Body of pancreas (tissue), 4 donors: ENCODE results near the gene HSPB1. TPM values are rescaled to one million over a fixed set of nuclear protein-coding genes. Genes with fewer than 3 reads are reported as not detected.

Experiments used
- ATAC-seq: fragments of 150-250 bp; one replicate; pipeline ENCODE4 v1.9.1; 2016
- DNase-seq, 4 donors: peaks; one replicate each; pipeline ENCODE4 v3.0.0-alpha.2; 2019
- H3K27ac ChIP-seq, 4 donors: fragments of 200-600 bp; sonication (generic); 1 replicate in 3 of 4; 2 replicates in 1 of 4; pipeline versions ENCODE4 v1.5.1 to v1.6.1; 2016 to 2019; ENCODE audit warnings: mild to moderate bottlenecking in 1 of 4, mixed read lengths in 1 of 4, moderate library complexity in 1 of 4
- H3K27me3 ChIP-seq, 2 donors: fragments of 200-600 bp; sonication (generic); one replicate each; pipeline ENCODE4 v1.6.0; 2016; ENCODE audit warnings: mild to moderate bottlenecking in 1 of 2
- H3K36me3 ChIP-seq, 2 donors: fragments of 200-600 bp; sonication (generic); replicated peaks in 1 of 2; 2 replicates each; pipeline ENCODE4 v1.5.1; 2016; ENCODE audit warnings: low read depth in 2 of 2; ENCODE audit not compliant: insufficient read depth in 1 of 2
- H3K4me1 ChIP-seq: fragments of 200-600 bp; sonication (generic); one replicate; pipeline ENCODE4 v1.6.0; 2016
- H3K4me3 ChIP-seq, 2 donors: fragments of 200-600 bp; sonication (generic); 1 replicate in 1 of 2; 2 replicates in 1 of 2; pipeline ENCODE4 v1.5.1; 2016 to 2019
- H3K9me3 ChIP-seq, 3 donors: fragments of 200-600 bp; sonication (generic); 1 replicate in 2 of 3; 2 replicates in 1 of 3; pipeline ENCODE4 v1.5.1; 2016
- CTCF ChIP-seq, 7 experiments: fragments of 450-650 bp in 4 of 7; fragments of 200-600 bp in 3 of 7; sonication (generic) in 3 of 7; IDR thresholded peaks; one replicate each; pipeline ENCODE4 v1.5.1; 2016 to 2019; ENCODE audit warnings: antibody characterized with exemption in 7 of 7
- POLR2A ChIP-seq, 3 donors: fragments of 450-650 bp; IDR thresholded peaks; one replicate each; pipeline ENCODE4 v1.6.1; 2016; ENCODE audit warnings: antibody characterized with exemption in 3 of 3, mild to moderate bottlenecking in 2 of 3
- WGBS, 2 donors: methylation state at CpG; one replicate each; pipeline ENCODE4 v1.1.5; 2017; 5-methylcytosine and 5-hydroxymethylcytosine counted together
- intact Hi-C: fragments of 100-400 bp; cut with DNase I; formaldehyde crosslinking; loops from one replicate; pipeline ENCODE4 v1.15.1; 2023
- total RNA-seq, 2 donors: library from RNA; depleted of rRNA; stranded (reverse); fragments of >200 nt; gene quantifications; one replicate each; pipeline ENCODE4 v1.1.0, GENCODE V29; 2016

HSPB1 gene
- total RNA-seq, 2 donors from 2014 or later, result 367 to 445 TPM

GRCh38 chr7:76293407-76293901 is 9.0 kb upstream of the HSPB1 start:
- Histone ChIP-seq H3K4me3 (no peak overlapping the region), H3K27me3 (no peaks in the 10 kb centered on the region), H3K27ac (peak overlapping the region; percentile 97 to 99 (median 98)), H3K9me3 (no peaks in the 10 kb centered on the region), H3K4me1 (peaks cover 75% of the 10 kb centered on the region), H3K36me3 (no peaks in the 10 kb centered on the region)
- no peak for DNase-seq
- intact Hi-C loops, result no loop called here
- TF ChIP-seq CTCF (IDR thresholded peaks at IDR 0.05) (no peak), POLR2A (IDR thresholded peaks at IDR 0.05) (no peak)
- WGBS, 2 donors, result 81 to 83% methylated on average over 8 of the region's 8 CpGs
- ATAC-seq, result no peak

- peak; percentile 85 for ATAC-seq
- Histone ChIP-seq H3K4me3 (no peak overlapping the region), H3K9me3 (no peaks in the 10 kb centered on the region), H3K27ac (peak overlapping the region; percentile 97 to 99 (median 98)), H3K27me3 (no peaks in the 10 kb centered on the region), H3K4me1 (peaks cover 84% of the 10 kb centered on the region), H3K36me3 (no peaks in the 10 kb centered on the region)
- peak; percentile 98 to 99 (median 98) for DNase-seq
- TF ChIP-seq CTCF (IDR thresholded peaks at IDR 0.05) (peak in 3 of 7 experiments; percentile 16 to 17 (median 17)), POLR2A (IDR thresholded peaks at IDR 0.05) (peak in 2 of 3 donors; percentile 53 to 76)
- intact Hi-C loops, result no loop called here
- 10 to 19% methylated on average over 5 to 20 of the region's 20 CpGs for WGBS, 2 donors
These were observed 8.0 kb upstream of the HSPB1 start for GRCh38 chr7:76294344-76295024.

- DNase-seq (peak; percentile 83 to 93 (median 90)), ATAC-seq (peak; percentile 54)
- H3K27ac ChIP-seq, result peak overlapping the region; percentile 82 to 99 (median 92)
- TF ChIP-seq POLR2A (IDR thresholded peaks at IDR 0.05) (peak in 1 of 3 donors; percentile 31), CTCF (IDR thresholded peaks at IDR 0.05) (no peak)
- 56 to 60% methylated on average over 19 to 22 of the region's 22 CpGs for WGBS, 2 donors
- peaks cover 95% of the 10 kb centered on the region for H3K4me1 ChIP-seq
- no peaks in the 10 kb centered on the region for H3K36me3 ChIP-seq
- no peak overlapping the region for H3K4me3 ChIP-seq
- intact Hi-C loops, result no loop called here
- H3K27me3 ChIP-seq, result no peaks in the 10 kb centered on the region
- H3K9me3 ChIP-seq, result no peaks in the 10 kb centered on the region
These were observed 5.4 kb upstream of the HSPB1 start for GRCh38 chr7:76296743-76297740.

GRCh38 chr7:76300166-76300731 is 2.2 kb upstream of the HSPB1 start:
- no peaks in the 10 kb centered on the region for H3K27me3 ChIP-seq
- ATAC-seq, result peak; percentile 41
- intact Hi-C loops, result no loop called here
- 72 to 82% methylated on average over 7 of the region's 7 CpGs for WGBS, 2 donors
- H3K9me3 ChIP-seq, result no peaks in the 10 kb centered on the region
- H3K4me3 ChIP-seq, result no peak overlapping the region
- H3K4me1 ChIP-seq, result peaks cover 85% of the 10 kb centered on the region
- TF ChIP-seq POLR2A (IDR thresholded peaks at IDR 0.05), result peak in 1 of 3 donors; percentile 7
- no peak for TF ChIP-seq CTCF (IDR thresholded peaks at IDR 0.05)
- H3K36me3 ChIP-seq, result no peaks in the 10 kb centered on the region
- DNase-seq, result peak; percentile 87 to 93 (median 91)
- H3K27ac ChIP-seq, result peak overlapping the region; percentile 81 to 100 (median 98)
